H1 (cell line): Measurements from ENCODE around the gene CDK5RAP2. TPM values are rescaled to one million over a fixed set of nuclear protein-coding genes. Genes with fewer than 3 reads are reported as not detected.

Source experiments
- CTCF ChIA-PET: fragments of 300-600 bp; sonication (Branson Sonifier 250); formaldehyde crosslinking; loops from one replicate; lab custom pipeline; 2021; ENCODE audit not compliant: partially characterized antibody; lab: Charles Lee
- POLR2A ChIA-PET: fragments of 300-600 bp; sonication (Branson Sonifier 250); formaldehyde crosslinking; loops from one replicate; lab custom pipeline; 2021; ENCODE audit warnings: inconsistent platforms; ENCODE audit not compliant: partially characterized antibody; lab: Charles Lee
- DNase-seq, 2 experiments: peaks; one replicate each; pipeline versions ENCODE4 v3.0.0 to v3.0.0-alpha.2; 2010 to 2022; ENCODE audit warnings: low spot score in 2 of 2, low read depth in 1 of 2, mixed read lengths in 1 of 2
- FAIRE-seq: peaks from 2 replicates; lab custom pipeline; 2011; peaks lifted over from hg19 to GRCh38; lab: Jason Lieb, UNC
- H2AFZ ChIP-seq: 2 replicates; pipeline ENCODE4 v1.8.1; 2012; ENCODE audit warnings: low read length, inconsistent platforms
- H2AK5ac ChIP-seq: 2 replicates; pipeline ENCODE4 v1.6.1; 2013; ENCODE audit warnings: low read depth, low read length
- H2BK120ac ChIP-seq: replicated peaks from 2 replicates; pipeline ENCODE3; 2013; ENCODE audit warnings: low read depth, low read length, inconsistent platforms
- H2BK12ac ChIP-seq: 2 replicates; pipeline ENCODE4 v1.6.1; 2013; ENCODE audit warnings: low read depth, low read length
- H2BK15ac ChIP-seq: 2 replicates; pipeline ENCODE4 v1.6.1; 2013; ENCODE audit warnings: low read length
- H2BK20ac ChIP-seq: 2 replicates; pipeline ENCODE4 v1.6.1; 2013; ENCODE audit warnings: low read length
- H2BK5ac ChIP-seq: 2 replicates; pipeline ENCODE4 v1.6.1; 2013; ENCODE audit warnings: low read depth, low read length
- H3K14ac ChIP-seq: 2 replicates; pipeline ENCODE4 v1.6.1; 2013; ENCODE audit warnings: inconsistent platforms; ENCODE audit not compliant: insufficient read length
- H3K18ac ChIP-seq: 2 replicates; pipeline ENCODE4 v1.6.1; 2013; ENCODE audit warnings: low read length; ENCODE audit errors: extremely low read depth
- H3K23ac ChIP-seq: 2 replicates; pipeline ENCODE4 v1.6.1; 2013; ENCODE audit warnings: inconsistent platforms; ENCODE audit not compliant: insufficient read length
- H3K23me2 ChIP-seq: 2 replicates; pipeline ENCODE4 v1.6.1; 2013; ENCODE audit warnings: low read depth, low read length
- H3K27ac ChIP-seq: 2 replicates; pipeline ENCODE4 v1.6.1; 2011; ENCODE audit warnings: low read depth, low read length, inconsistent platforms
- H3K27me3 ChIP-seq, 4 experiments: replicated peaks in 1 of 4; 1 replicate in 1 of 4; 2 replicates in 3 of 4; pipeline versions ENCODE4 v1.6.1 to v1.8.1; 2011 to 2013; ENCODE audit warnings: low read length in 3 of 4, mild to moderate bottlenecking in 3 of 4, inconsistent platforms in 2 of 4, mixed read lengths in 2 of 4, moderate library complexity in 1 of 4; ENCODE audit not compliant: control insufficient read depth in 3 of 4, insufficient read depth in 3 of 4; ENCODE audit errors: extremely low read depth in 1 of 4
- H3K36me3 ChIP-seq, 4 experiments: 2 replicates each; pipeline versions ENCODE4 v1.6.1 to v1.8.1; 2011 to 2013; ENCODE audit warnings: mild to moderate bottlenecking in 4 of 4, low read length in 3 of 4, moderate library complexity in 2 of 4, control low read depth in 1 of 4, inconsistent platforms in 1 of 4; ENCODE audit not compliant: insufficient read depth in 4 of 4, control insufficient read depth in 2 of 4
- H3K4ac ChIP-seq: replicated peaks from 2 replicates; pipeline ENCODE3; 2013; ENCODE audit warnings: low read length, low read depth, mixed read lengths, inconsistent platforms; ENCODE audit not compliant: insufficient read length
- H3K4me1 ChIP-seq, 4 experiments: replicated peaks in 1 of 4; 1 replicate in 1 of 4; 2 replicates in 3 of 4; pipeline versions ENCODE4 v1.6.1 to v1.8.1; 2011 to 2013; ENCODE audit warnings: low read length in 3 of 4, inconsistent platforms in 2 of 4, mixed read lengths in 1 of 4; ENCODE audit not compliant: insufficient read depth in 4 of 4, control insufficient read depth in 3 of 4
- H3K4me2 ChIP-seq, 2 experiments: 2 replicates each; pipeline versions ENCODE4 v1.6.1 to v1.8.1; 2011 to 2013; ENCODE audit warnings: low read depth in 2 of 2, low read length in 2 of 2, control low read depth in 1 of 2, inconsistent platforms in 1 of 2, mild to moderate bottlenecking in 1 of 2; ENCODE audit not compliant: insufficient read depth in 1 of 2
- H3K4me3 ChIP-seq, 4 experiments: fragments of 200-600, 300-600 bp in 1 of 4; sonication (generic), shearing (Covaris generic), sonication (Bioruptor Twin) in 1 of 4; 2 replicates each; pipeline versions ENCODE4 v1.5.1 to v1.8.1; 2011 to 2016; ENCODE audit warnings: low read length in 4 of 4, low read depth in 3 of 4, control low read depth in 2 of 4, inconsistent platforms in 2 of 4, mild to moderate bottlenecking in 2 of 4, mixed read lengths in 1 of 4, moderate library complexity in 1 of 4; ENCODE audit not compliant: insufficient read depth in 2 of 4; ENCODE audit errors: extremely low read depth in 1 of 4
- H3K56ac ChIP-seq: replicated peaks from 2 replicates; pipeline ENCODE3; 2013; ENCODE audit warnings: low read depth, mild to moderate bottlenecking, mixed read lengths, low read length, inconsistent platforms; ENCODE audit not compliant: insufficient read length
- H3K79me1 ChIP-seq: 2 replicates; pipeline ENCODE4 v1.6.1; 2013; ENCODE audit warnings: low read depth, low read length, control low read depth
- H3K79me2 ChIP-seq, 2 experiments: 2 replicates each; pipeline versions ENCODE4 v1.6.1 to v1.8.1; 2012 to 2013; ENCODE audit warnings: low read length in 2 of 2, mild to moderate bottlenecking in 2 of 2, inconsistent platforms in 1 of 2; ENCODE audit not compliant: insufficient read depth in 2 of 2, control insufficient read depth in 1 of 2
- H3K9ac ChIP-seq, 4 experiments: replicated peaks in 1 of 4; 1 replicate in 1 of 4; 2 replicates in 3 of 4; pipeline versions ENCODE4 v1.6.1 to v1.8.1; 2011 to 2013; ENCODE audit warnings: low read depth in 3 of 4, low read length in 3 of 4, control low read depth in 2 of 4, mild to moderate bottlenecking in 2 of 4, moderate library complexity in 2 of 4, inconsistent platforms in 1 of 4; ENCODE audit errors: extremely low read depth in 1 of 4
- H3K9me3 ChIP-seq, 2 experiments: 2 replicates each; pipeline versions ENCODE4 v1.6.1 to v1.8.1; 2012 to 2013; ENCODE audit warnings: mild to moderate bottlenecking in 2 of 2, moderate library complexity in 2 of 2, control low read depth in 1 of 2, inconsistent platforms in 1 of 2, low read depth in 1 of 2, low read length in 1 of 2, mixed read lengths in 1 of 2; ENCODE audit not compliant: insufficient read depth in 2 of 2
- H4K20me1 ChIP-seq, 2 experiments: replicated peaks in 1 of 2; 2 replicates each; pipeline versions ENCODE3 to v1.8.1; 2011 to 2013; ENCODE audit warnings: inconsistent platforms in 2 of 2, low read length in 2 of 2, mild to moderate bottlenecking in 1 of 2; ENCODE audit not compliant: insufficient read depth in 2 of 2, control insufficient read depth in 1 of 2
- H4K5ac ChIP-seq: 2 replicates; pipeline ENCODE4 v1.6.1; 2013; ENCODE audit warnings: low read length, low read depth, mixed read lengths, inconsistent platforms; ENCODE audit not compliant: insufficient read length
- H4K8ac ChIP-seq: 2 replicates; pipeline ENCODE4 v1.8.0; 2013; ENCODE audit warnings: mild to moderate bottlenecking, moderate library complexity, low read length, inconsistent platforms; ENCODE audit not compliant: insufficient read depth; ENCODE audit errors: extremely low read depth
- H4K91ac ChIP-seq: replicated peaks from 2 replicates; pipeline ENCODE3; 2013; ENCODE audit warnings: low read length, mixed read lengths, inconsistent platforms; ENCODE audit not compliant: insufficient read length
- ASH2L ChIP-seq: fragments of 200-600, 300-600 bp; sonication (generic); IDR thresholded peaks from one replicate; pipeline ENCODE4 v1.7.1; 2017; ENCODE audit warnings: low read length
- CBX5 ChIP-seq: fragments of 300-800, 300-1000 bp; sonication (generic); IDR thresholded peaks from 2 replicates; pipeline ENCODE4 v1.7.1; 2016; ENCODE audit warnings: antibody characterized with exemption, low read length, low read depth
- HDAC6 ChIP-seq: IDR thresholded peaks from one replicate; pipeline ENCODE4 v1.7.1; 2012; ENCODE audit warnings: low read depth, mild to moderate bottlenecking, inconsistent platforms, low read length, moderate library complexity
- KDM1A ChIP-seq: fragments of 200-600, 300-600 bp; sonication (generic); IDR thresholded peaks from 2 replicates; pipeline ENCODE4 v1.7.1; 2016; ENCODE audit warnings: mild to moderate bottlenecking, low read length, borderline replicate concordance
- KDM5A ChIP-seq: fragments of 200-600 bp; IDR thresholded peaks from 2 replicates; pipeline ENCODE4 v1.7.1; 2012; ENCODE audit warnings: mild to moderate bottlenecking, low read length, inconsistent platforms, mixed read lengths
- USF2 ChIP-seq: IDR thresholded peaks from 2 replicates; pipeline ENCODE4 v1.6.1; 2011; ENCODE audit warnings: low read length, improper control_type of control experiment
- WGBS, 2 experiments: shearing (Covaris generic) in 1 of 2; methylation state at CpG; one replicate each; pipeline versions ENCODE4 v1.1.6 to v1.1.7; 2013 to 2015; ENCODE audit warnings: low lambda C conversion rate in 2 of 2, mixed read lengths in 2 of 2, inconsistent platforms in 1 of 2, low coverage in 1 of 2, missing lambda C conversion rate in 1 of 2; ENCODE audit not compliant: insufficient replicate concordance in 2 of 2, insufficient coverage in 1 of 2, insufficient read length in 1 of 2; ENCODE audit errors: extremely low coverage in 1 of 2, missing lambda C conversion rate in 1 of 2; 5-methylcytosine and 5-hydroxymethylcytosine counted together
- polyA plus RNA-seq, 7 experiments: library from polyadenylated mRNA; depleted of rRNA in 3 of 7; stranded (reverse) in 5 of 7; unstranded in 2 of 7; fragments of >200 nt in 5 of 7; fragments of 200-250 nt in 2 of 7; gene quantifications; 1 replicate in 5 of 7; 2 replicates in 1 of 7; 4 replicates in 1 of 7; pipeline versions ENCODE4 v1.2.1 to v1.2.3, GENCODE V29; 2011 to 2013; ENCODE audit warnings: missing spikeins in 2 of 7, mixed read lengths in 2 of 7
- total RNA-seq: library from RNA; stranded (reverse); fragmentation: NEBNext Ultra II Directional; extraction: Animal tissue kit (Norgen Biotek cat#: 25700); gene quantifications from 2 replicates; pipeline ENCODE4 v1.2.1, GENCODE V29; 2021

CDK5RAP2 gene
- total and polyA plus RNA-seq, 2 of the 8 experiments (the other 6 are each of a cell fraction or from before 2014, with no cell fraction given) = 19.8 to 49.4 TPM

GRCh38 chr9:120603591-120603990 is 23.6 kb upstream of the CDK5RAP2 start:
- CTCF ChIA-PET = no interaction called here

More at GRCh38 chr9:120603591-120603990, 23.6 kb upstream of the CDK5RAP2 start:
- Histone ChIP-seq H2AFZ (no peak overlapping the region), H2BK5ac (no peak overlapping the region), H2BK15ac (no peak overlapping the region), H3K9me3 (no peaks in the 10 kb centered on the region)
- no peak for DNase-seq
- no peak for TF ChIP-seq USF2
- no peak for TF ChIP-seq ASH2L
- no peak for TF ChIP-seq KDM1A
- no peak for TF ChIP-seq CBX5
- no peak for TF ChIP-seq HDAC6
- TF ChIP-seq KDM5A = no peak
- TF ChIP-seq, all 59 proteins: peak for 0
- no peak overlapping the region for H2AK5ac ChIP-seq
- H3K36me3 ChIP-seq = no peaks in the 10 kb centered on the region
- no peak overlapping the region for H2BK120ac ChIP-seq
- H4K20me1 ChIP-seq = no peaks in the 10 kb centered on the region
- no peak overlapping the region for H3K14ac ChIP-seq
- POLR2A ChIA-PET = no interaction called here
- H3K9ac ChIP-seq = no peak overlapping the region
- H3K23me2 ChIP-seq = no peaks in the 10 kb centered on the region
- no peak overlapping the region for H3K4ac ChIP-seq
- 92% methylated on average over 1 of the region's 1 CpG; no CpG with 5 or more reads in 1 of the 2 experiments for WGBS, 2 experiments
- H3K4me3 ChIP-seq = no peak overlapping the region
- H4K91ac ChIP-seq = no peak overlapping the region
- no peak overlapping the region for H4K8ac ChIP-seq
- no peak for FAIRE-seq
- H3K18ac ChIP-seq = no peak overlapping the region
- H3K4me1 ChIP-seq = no peaks in the 10 kb centered on the region
- H3K4me2 ChIP-seq = no peak overlapping the region
- no peak overlapping the region for H4K5ac ChIP-seq
- H2BK12ac ChIP-seq = no peak overlapping the region
- H3K56ac ChIP-seq = no peak overlapping the region
- H3K79me1 ChIP-seq = no peaks in the 10 kb centered on the region
- no peak overlapping the region for H3K27ac ChIP-seq
- H3K27me3 ChIP-seq = no peaks in the 10 kb centered on the region
- no peaks in the 10 kb centered on the region for H3K79me2 ChIP-seq
- H3K23ac ChIP-seq = no peak overlapping the region
- H2BK20ac ChIP-seq = no peak overlapping the region
